ENCODE data around the gene RAMP1. TPM values are rescaled to one million over a fixed set of nuclear protein-coding genes. Genes with fewer than 3 reads are reported as not detected.

RAMP1 gene
- total RNA-seq, 4 donors from 2014 or later = 44.1 to 591 (median 424) TPM

- no peak overlapping the region for H3K4me3 ChIP-seq
- peak overlapping the region; percentile 13 to 45 for H3K27ac ChIP-seq
- H3K9me3 ChIP-seq = no peaks in the 10 kb centered on the region
- no peaks in the 10 kb centered on the region for H3K27me3 ChIP-seq
- intact Hi-C loops (cut with DNase I; ENCODE audit: low total_unique reads) = no loop called here
- no peak for TF ChIP-seq POLR2A (IDR thresholded peaks at IDR 0.05)
- TF ChIP-seq, protein P1, sequence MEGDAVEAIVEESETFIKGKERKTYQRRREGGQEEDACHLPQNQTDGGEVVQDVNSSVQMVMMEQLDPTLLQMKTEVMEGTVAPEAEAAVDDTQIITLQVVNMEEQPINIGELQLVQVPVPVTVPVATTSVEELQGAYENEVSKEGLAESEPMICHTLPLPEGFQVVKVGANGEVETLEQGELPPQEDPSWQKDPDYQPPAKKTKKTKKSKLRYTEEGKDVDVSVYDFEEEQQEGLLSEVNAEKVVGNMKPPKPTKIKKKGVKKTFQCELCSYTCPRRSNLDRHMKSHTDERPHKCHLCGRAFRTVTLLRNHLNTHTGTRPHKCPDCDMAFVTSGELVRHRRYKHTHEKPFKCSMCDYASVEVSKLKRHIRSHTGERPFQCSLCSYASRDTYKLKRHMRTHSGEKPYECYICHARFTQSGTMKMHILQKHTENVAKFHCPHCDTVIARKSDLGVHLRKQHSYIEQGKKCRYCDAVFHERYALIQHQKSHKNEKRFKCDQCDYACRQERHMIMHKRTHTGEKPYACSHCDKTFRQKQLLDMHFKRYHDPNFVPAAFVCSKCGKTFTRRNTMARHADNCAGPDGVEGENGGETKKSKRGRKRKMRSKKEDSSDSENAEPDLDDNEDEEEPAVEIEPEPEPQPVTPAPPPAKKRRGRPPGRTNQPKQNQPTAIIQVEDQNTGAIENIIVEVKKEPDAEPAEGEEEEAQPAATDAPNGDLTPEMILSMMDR (IDR thresholded peaks at IDR 0.05) = no peak
- H3K36me3 ChIP-seq = no peaks in the 10 kb centered on the region
- no peaks in the 10 kb centered on the region for H3K4me1 ChIP-seq
- DNase-seq = peak in 1 of 2 donors; percentile 16
These were observed 53.9 kb downstream of the RAMP1 start for GRCh38 chr2:237913193-237913917.

- peak in 1 of 2 donors; percentile 15 for DNase-seq
- Histone ChIP-seq H3K9me3 (no peaks in the 10 kb centered on the region), H3K27ac (peak overlapping the region; percentile 12 to 43), H3K36me3 (no peaks in the 10 kb centered on the region), H3K27me3 (no peaks in the 10 kb centered on the region), H3K4me3 (no peak overlapping the region), H3K4me1 (no peaks in the 10 kb centered on the region)
- intact Hi-C loops (cut with DNase I; ENCODE audit: low total_unique reads) = no loop called here
- TF ChIP-seq, protein P1 (IDR thresholded peaks at IDR 0.05) = no peak
- no peak for TF ChIP-seq POLR2A (IDR thresholded peaks at IDR 0.05)
These were observed 56.2 kb downstream of the RAMP1 start for GRCh38 chr2:237915576-237915975.

GRCh38 chr2:237916296-237916695, 56.9 kb downstream of the RAMP1 start:
- intact Hi-C loops (cut with DNase I; ENCODE audit: low total_unique reads) = no loop called here
- Histone ChIP-seq H3K9me3 (no peaks in the 10 kb centered on the region), H3K36me3 (no peaks in the 10 kb centered on the region), H3K4me3 (no peak overlapping the region), H3K4me1 (no peaks in the 10 kb centered on the region), H3K27ac (no peak overlapping the region), H3K27me3 (no peaks in the 10 kb centered on the region)
- DNase-seq = no peak
- no peak for TF ChIP-seq POLR2A (IDR thresholded peaks at IDR 0.05)
- TF ChIP-seq, protein P1 (IDR thresholded peaks at IDR 0.05) = no peak

DNA sequence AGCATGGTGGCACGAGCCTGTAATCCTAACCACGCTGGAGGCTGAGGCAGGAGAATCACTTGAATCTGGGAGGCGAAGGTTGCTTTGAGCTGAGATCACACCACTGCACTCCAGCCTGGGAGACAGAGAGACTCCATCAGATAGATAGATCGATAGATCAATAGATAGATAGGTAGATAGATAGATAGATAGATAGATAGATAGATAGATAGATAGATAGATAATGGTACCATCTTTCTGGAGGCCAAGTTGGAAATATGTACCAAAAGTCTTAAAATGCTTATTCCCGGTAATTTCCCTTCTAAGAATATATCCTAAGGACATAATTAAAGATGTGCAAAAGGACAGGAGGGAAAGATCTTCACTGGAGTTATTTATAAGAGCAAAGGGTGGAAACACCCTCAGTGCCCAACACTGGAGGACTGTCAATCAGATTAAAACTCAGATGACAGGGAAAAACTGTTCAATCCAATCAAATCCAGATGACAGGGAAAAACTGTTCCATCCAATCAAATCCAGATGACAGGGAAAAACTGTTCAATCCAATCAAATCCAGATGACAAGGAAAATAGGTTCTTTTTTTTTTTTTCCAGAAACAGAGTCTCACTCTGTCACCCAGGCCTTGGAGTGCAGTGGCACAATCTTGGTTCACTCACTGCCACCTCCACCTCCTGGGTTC, 58.4 kb downstream of the RAMP1 start:
- no peak for DNase-seq
- no peaks in the 10 kb centered on the region for H3K36me3 ChIP-seq
- peak overlapping the region; percentile 70 to 86 for H3K27ac ChIP-seq
- intact Hi-C loops (cut with DNase I; ENCODE audit: low total_unique reads) = no loop called here
- H3K4me3 ChIP-seq = no peak overlapping the region
- no peaks in the 10 kb centered on the region for H3K9me3 ChIP-seq
- H3K4me1 ChIP-seq = no peaks in the 10 kb centered on the region
- no peak for TF ChIP-seq POLR2A (IDR thresholded peaks at IDR 0.05)
- TF ChIP-seq, protein P1 (IDR thresholded peaks at IDR 0.05) = no peak
- no peaks in the 10 kb centered on the region for H3K27me3 ChIP-seq

GRCh38 chr2:237919593-237919992, 60.2 kb downstream of the RAMP1 start:
- Histone ChIP-seq H3K27me3 (no peaks in the 10 kb centered on the region), H3K4me1 (peaks cover 3 to 9% of the 10 kb centered on the region in 2 donors), H3K4me3 (no peak overlapping the region), H3K36me3 (no peaks in the 10 kb centered on the region), H3K9me3 (no peaks in the 10 kb centered on the region), H3K27ac (peak overlapping the region; percentile 70 to 86)
- DNase-seq = no peak
- intact Hi-C loops (cut with DNase I; ENCODE audit: low total_unique reads) = no loop called here
- no peak for TF ChIP-seq POLR2A (IDR thresholded peaks at IDR 0.05)
- TF ChIP-seq, protein P1 (IDR thresholded peaks at IDR 0.05) = no peak
